NCI-H226 (cell line): ENCODE data around the gene KIF3C.
"Not testable (repeated sequence)": the region's sequence is repeated elsewhere in the genome, so short reads cannot be mapped to it uniquely, and the experiment has no call there.

ENCODE experiments used
- DNase-seq: peaks from one replicate; pipeline ENCODE4 v3.0.0-alpha.2; 2015

Gene KIF3C

DNA sequence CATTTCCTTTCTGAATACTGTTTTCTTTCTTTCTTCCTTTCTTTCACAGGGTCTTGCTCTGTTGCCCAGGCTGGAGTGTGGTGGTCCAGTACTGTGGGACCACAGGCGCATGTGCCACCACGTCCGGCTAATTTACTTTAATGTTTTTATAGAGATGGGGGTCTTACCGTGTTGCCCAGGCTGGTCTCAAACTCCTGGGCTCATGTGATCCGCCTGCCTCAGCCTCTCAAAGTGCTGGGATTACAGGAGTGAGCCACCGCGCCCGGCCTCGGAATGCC, 68.7 kb downstream of the KIF3C start:
- not testable (repeated sequence) for DNase-seq

DNA sequence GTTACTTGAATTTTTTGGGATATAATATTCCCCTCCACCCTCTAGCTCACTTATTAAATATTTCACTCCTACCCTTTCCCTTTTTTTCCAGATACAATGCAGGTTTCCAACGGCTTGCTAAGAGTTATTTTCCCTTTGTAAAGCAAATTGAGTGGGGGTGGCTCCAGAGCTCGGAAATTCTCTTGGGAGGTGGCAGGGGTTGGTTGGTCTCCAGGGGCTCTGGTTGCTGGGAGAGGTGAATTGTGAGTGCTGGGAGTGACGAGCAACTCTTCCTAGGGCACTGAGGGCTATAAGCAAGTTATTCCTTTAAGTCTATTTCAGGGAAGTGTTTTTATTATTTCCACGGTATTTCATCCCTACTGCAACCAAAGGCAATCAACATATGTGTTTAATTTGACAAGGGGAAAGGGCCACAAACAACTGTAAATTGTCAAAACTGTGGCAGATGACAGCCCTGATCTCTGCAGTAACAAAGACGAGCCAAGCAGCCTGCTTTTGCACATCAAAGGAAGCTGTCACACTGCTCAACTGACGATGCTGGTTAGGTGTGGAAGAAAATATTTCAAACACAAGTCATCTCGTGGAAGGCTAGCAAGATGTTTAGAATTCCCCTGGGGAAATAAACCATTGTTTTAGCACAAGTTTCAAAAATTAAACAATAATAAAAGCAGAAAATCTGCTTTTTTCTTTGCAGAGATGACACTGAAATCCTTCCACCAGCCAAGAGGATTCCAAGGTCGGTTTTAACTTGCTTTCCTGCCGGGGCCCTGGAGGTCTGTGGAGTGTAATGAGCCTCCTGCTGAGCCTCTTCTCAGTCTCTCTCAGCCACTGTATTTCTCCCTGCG, 69.2 kb downstream of the KIF3C start:
- DNase-seq = no peak

DNA sequence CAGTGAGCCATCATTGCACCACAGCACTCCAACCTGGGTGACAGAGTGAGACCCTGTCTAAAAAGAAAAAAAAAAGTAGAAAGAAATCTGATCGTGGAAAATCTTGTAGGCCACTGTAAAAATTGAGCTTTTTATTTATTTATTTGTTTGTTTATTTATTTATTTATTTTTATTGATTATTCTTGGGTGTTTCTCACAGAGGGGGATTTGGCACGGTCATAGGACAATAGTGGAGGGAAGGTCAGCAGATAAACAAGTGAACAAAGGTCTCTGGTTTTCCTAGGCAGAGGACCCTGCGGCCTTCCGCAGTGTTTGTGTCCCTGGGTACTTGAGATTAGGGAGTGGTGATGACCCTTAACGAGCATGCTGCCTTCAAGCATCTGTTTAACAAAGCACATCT, 72.7 kb downstream of the KIF3C start:
- DNase-seq = not testable (repeated sequence)

DNA sequence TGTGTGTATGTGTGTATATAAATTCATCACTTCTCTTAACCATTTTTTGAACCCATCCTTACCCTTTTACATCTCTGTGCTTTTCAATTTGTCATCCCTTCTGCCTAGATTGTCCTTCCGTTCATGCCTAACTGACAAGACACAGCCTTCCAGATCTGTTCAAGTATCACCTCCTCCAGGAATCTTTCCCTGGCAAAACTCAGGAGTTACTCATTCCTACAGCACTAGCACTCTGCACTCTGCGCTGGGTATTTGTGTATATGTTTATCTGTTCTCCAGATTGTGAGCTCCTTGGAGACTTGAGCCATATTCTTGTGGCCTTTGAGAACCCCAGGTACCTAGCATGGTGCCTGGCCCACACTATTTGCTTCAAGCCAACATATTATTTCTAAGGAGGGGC, 77.2 kb downstream of the KIF3C start:
- no peak for DNase-seq

DNA sequence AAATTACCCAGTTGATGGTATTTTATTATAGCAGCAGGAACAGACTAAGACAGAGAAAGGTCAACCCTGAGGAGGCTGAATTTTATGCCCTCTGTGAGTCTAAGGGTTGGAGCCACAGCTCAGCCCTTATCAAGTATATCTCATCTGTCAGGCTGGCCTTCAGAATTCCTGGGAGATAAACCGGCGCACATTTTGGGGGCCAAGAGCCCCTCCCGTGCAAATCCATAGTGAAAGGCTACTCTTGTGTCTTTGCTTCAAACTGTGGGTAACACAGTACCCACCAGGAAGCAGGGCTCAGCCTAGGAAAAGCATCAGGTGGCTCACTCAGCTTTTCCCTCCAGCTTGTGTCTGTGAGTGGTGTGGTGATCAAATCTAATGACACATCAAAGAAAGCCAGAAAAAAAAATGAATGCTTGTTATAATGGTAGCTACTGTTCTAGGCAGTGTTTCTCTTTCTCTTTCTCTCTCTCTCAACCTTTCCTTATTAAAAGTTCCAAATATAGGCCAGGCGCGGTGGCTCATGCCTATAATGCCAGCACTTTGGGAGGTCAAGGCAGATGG, 79.0 kb downstream of the KIF3C start:
- DNase-seq = no peak

DNA sequence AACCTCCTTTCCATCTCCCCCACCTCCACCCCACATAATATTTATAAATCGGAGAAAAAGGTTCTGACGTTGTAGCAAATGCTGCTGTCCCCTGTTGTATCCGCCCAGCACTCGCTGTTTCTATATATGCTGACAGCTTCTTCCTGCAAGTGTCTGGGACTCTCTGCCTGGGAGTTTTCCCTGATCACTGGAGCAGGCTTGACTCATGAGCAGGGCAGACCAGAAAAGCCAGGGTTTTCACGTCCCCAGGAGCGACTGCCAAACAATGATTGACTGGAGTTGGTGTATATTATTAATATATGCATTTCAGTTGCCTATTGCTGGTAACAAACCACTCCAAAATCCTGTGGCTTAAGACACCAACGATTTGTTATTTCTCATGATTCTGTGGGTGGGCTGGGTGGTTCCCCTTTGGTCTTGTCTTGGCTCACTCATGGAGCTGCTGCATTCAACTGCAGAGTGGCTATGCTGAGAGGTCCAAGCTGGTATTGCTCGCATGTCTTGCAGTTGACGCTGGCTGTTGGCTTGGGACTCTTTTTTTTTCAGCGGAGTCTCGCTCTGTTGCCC, 82.8 kb downstream of the KIF3C start:
- DNase-seq = no peak

DNA sequence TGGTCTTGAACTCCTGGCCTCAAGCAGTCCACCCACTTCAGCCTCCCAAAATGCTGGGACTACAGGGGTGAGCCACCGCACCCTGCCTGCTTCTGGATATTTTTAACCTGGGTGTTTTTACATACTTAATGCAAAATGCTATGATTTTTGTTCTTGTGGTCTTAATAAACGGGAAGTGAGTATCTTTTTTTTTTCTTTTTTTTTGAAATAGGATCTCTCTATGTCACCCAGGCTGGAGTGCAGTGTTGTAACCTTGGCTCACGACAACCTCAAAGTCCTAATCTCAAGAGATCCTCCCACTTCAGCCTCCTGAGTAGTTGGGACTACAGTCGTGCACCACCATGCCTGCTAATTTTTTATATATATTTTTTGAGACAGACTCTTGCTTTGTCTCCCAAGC, 84.8 kb downstream of the KIF3C start:
- no peak for DNase-seq

DNA sequence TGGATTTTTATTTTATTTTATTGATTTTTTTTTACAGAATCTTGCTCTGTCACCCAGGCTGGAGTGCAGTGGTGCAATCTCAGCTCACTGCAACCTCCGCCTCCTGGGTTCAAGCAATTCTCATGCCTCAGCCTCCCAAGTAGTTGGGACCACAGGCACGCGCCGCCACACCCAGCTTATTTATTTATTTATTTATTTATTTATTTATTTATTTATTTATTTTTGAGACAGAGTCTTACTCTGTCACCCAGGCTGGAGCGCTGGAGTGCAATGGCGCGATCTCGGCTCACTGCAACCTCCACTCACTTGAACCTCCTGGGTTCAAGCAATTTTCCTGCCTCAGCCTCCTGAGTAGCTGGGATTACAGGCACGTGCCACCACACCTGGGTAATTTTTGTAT, 86.0 kb downstream of the KIF3C start:
- not testable (repeated sequence) for DNase-seq

DNA sequence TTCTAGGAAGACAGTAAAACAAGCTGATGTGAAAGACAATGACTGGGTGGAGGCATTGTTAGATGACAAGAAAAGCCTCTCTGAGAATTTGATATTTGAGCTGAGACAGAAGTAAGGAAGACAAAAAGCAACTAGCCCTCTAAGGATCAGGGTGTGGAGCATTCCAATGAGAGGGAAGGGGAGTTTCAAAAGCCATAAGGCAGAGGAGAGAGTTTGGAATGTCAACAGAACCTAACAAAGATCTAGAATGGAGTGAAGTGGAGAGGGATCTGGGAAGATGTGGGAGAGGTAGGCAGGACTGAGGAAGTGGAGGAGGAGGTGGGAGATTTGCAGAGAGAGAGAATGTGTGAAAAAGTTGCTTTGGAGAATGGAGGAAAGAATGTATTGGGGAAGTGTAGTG, 86.7 kb downstream of the KIF3C start:
- DNase-seq = no peak

DNA sequence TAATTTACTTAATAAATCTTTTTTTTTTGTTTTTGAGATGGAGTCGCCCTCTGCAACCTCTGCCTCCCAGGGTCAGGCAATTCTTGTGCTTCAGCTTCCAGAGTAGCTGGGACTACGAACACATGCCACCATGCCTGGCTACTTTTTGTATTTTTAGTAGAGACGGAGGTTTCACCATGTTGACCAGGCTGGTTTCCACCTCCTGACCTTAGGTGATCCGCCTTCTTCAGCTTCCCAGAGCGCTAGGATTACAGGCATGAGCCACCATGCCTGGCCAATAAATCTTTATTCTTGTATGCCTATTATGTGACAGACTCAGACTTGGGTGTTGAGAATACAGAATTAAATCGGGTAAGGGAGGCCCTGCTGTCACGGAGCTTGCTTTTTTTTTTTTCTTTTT, 87.3 kb downstream of the KIF3C start:
- DNase-seq = no peak

DNA sequence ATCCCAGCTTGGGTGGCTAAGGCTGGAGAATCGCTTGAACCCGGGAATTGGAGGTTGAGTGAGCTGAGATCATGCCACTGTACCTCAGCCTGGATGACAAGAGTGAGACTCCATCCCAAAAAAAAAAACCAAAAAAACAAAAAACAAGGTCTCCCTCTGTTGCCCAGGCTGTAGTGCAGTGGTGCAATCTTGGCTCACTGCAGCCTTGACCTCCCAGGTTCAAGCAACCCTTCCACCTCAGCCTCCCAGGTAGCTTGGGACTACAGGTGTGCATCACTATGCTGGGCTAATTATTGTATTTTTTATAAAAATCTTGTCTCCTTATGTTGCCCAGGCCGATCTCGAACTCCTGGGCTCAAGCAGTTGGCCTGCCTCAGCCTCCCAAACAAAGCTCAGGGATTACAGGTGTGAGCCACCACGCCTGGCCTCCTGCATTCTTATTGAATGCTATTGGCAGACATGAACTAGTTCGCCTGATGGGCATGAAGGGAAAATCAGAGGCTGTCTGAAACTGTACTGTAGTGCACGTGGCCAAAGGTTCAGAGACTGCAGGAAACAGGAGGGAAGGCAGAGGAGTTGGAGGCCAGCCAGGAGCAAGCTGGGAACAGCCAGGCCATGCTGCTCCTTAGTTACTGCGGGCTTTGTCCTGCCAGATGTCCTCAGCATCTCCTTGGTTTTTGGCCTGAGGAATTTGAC, 88.0 kb downstream of the KIF3C start:
- DNase-seq = no peak

DNA sequence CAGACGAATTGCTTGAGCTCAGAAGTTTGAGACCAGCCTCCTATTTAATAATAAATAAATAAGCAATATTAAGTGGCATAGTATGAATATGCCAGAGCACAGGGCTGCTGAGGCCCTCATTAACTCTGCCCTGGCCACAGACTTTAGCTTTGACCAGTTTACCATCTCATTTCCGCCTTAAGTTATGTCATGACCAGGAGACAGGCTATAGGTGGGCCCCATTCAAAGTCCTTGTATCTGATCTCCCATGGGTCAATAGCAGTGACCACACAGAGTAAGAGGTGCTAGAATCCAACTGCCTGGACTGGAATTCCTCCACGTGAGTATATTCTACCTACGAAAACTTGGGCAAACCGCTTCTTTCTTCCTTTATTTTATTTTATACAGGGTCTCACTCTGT, 90.6 kb downstream of the KIF3C start:
- no peak for DNase-seq

DNA sequence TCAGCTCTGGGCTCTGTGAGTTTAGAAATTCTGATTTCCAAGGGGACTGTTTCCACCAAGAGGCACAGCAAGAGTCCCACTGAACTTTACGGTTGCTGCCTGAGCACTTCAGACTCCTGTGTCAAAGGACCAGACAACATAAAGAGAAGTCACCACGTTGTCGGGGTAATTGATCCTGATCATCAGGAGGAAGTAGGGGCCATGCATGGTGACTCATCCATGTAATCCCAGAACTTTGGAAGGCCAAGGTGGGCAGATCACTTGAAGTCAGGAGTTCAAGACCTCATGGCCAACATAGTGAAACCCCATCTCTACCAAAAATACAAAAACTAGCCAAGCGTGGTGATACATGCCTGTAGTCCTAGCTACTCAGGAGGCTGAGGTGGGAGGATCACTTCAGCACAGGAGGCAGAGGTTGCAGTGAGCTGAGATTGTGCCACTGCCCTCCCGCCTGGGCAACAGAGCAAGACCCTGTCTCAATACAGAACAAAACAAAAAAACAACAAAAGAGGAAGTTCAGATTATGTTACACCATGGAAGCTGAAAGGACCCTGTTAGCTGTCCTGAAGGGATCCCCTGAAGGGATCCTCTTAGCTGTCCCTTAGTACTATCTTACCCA, 94.6 kb downstream of the KIF3C start:
- no peak for DNase-seq

DNA sequence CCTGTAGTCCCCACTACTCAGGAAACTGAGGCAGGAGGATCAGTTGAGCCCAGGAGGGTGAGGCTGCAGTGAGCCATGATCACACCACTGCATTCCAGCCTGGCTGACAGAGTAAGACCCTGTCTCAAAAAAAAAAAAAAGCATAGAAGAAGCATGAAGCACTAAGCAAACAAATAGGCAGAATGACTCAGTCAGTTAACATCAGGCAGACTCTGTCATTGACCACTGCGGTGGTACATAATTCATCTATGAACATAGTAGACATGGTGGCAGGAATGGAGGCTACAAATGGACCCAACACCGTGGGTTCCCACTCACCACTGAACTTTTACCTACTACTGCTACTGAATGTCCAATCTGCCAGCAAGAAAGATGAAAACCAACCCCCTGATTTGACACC, 96.4 kb downstream of the KIF3C start:
- peak; percentile 60 for DNase-seq

DNA sequence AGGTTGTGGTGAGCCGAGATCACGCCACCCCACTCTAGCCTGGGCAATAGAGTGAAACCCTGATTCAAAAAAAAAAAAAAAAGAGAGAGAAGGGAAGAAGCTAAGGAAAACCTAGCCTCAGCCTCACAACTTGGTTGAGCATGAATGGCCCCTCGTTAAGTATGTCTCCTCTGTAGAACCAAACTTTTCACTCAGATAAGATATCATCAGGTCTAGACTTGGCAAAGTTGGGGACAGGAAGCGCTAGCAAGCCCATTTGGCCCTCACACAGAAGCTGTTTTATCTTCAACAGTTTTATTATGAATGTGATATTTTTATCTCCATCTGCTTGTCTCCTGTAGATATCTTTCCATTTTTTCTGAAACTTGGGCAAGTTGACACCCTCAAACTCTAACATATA, 100.5 kb downstream of the KIF3C start:
- DNase-seq = no peak

DNA sequence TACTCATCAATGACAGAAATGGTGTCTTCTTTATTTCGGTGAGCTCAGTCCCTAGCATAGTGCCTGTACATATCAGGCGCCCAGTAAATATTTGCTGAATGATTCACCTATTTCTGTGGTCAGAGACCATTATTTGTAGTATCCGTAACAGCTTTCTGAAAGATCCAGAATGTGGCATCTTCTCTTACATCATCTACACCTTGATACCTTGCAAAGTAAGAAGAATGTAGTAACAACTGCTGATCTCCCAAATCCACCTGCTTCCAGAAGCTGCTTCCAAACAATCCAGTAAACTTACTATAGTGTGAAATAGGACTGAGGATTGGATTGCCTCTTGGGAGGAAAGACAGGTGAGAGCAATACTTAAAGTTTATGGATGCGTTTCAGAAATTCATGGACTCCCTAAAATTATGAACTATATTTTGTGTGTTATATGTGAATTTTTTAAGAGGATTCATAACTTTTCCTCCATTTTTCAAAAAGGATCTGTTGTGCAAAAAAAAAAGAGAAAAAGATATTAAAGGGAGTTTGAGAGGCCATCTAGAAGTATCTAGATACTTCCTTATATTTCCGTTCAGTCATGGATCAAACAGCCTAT, 103.1 kb downstream of the KIF3C start:
- peak; percentile 59 for DNase-seq

DNA sequence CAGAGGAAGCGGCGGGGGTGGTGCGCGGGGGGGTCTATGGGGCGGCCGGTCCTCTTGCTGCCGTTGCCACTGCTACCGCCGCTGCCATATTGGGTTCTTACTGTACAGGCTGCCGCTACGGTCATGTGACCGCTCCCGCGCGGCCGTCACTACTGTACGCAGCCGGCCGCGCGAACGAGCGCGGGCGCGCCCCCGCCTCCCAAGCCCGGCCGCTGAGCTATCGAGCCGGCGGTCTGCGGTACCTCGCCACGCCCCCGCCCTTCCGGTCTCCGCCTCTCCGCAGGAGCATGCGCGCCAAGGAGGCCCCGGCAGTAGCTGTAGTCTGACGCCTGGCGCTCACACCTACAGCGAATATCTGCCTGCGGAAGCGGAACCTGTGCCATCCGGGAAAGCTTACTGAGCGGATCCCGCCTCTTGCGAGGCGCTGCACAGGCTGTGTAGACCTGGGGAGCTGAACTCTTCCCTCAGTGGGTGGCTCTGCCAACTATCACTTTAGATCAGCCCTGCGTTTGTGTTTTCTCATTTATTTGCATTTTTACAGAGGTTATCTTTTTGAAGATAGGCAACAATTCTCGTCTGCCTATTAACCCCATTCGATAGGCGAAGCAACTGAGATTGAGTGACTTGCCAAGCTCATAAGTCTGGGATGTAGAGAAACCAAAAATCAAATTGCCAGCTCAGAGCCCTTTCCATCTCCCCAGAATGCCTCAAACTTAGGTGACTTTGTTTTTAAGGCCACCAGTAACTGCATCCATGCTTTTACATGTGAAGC, 103.8 kb downstream of the KIF3C start, which contains the start of gene ASXL2:
Gene ASXL2 (minus strand): TSS at position 127 of the 772 bp plus-strand sequence. CDS start 265 bp downstream, outside the sequence.
- DNase-seq = peak; percentile 98

DNA sequence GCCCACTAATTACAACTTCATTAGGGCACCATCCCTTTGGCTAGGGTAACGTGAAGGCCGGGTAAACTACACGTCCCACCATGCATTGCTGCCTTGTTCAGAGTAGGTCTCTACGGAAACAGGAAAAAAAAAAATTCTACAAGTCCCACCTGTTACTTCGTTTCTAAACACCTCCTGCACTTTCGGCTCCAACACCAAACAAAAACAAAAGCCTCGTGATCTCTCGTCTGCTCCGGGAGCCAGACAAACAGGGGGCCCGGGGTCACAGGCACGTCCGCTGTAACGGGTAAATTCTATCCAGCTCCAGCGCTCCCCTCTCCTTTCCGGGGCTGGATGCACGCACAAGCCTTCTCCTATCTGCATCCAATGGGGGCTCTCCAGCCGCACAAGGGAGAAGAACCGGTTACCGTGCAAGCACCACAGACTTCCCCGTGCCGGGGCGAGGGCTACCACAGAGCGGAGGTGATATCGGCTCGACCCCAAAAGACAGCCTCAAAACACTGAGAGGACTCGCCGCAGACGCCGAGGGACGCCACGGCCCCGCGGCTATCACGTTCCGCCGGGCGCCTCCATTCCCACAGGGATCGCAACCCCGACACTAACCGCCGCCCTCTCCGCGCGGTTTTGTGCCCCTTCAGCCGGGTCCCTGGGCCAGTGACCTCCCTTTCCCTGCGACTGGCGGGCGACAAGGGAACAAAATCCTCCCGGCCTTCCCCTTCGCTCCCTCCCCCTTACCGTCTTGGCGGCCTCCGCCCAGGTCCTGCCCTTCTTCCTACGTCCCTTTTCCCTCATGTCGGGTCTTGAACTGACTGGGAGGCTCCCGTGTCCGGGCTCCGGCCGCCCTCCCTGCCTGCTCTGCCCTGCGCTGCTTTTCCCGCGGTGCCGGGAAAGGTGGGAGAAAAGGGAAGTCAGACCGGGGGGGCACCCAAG, 104.6 kb downstream of the KIF3C start:
- peak; percentile 49 for DNase-seq
